A673 (cell line): ENCODE measurements around the gene WNT3. TPM values are rescaled to one million over a fixed set of nuclear protein-coding genes. Genes with fewer than 3 reads are reported as not detected.

Source experiments
- BruUV-seq: library from RNA; stranded (reverse); fragments of 400-500 nt; replicated peaks from 2 replicates; lab custom pipeline; 2021; lab: Mats Ljungman, UMichigan
- CTCF ChIA-PET: fragments of 300-600 bp; sonication (Branson Sonifier 250); formaldehyde crosslinking; loops from one replicate; lab custom pipeline; 2022; ENCODE audit warnings: antibody characterized with exemption; lab: Charles Lee
- POLR2A ChIA-PET: fragments of 300-600 bp; sonication (Branson Sonifier 250); formaldehyde crosslinking; loops from one replicate; lab custom pipeline; 2022; ENCODE audit warnings: antibody characterized with exemption; ENCODE audit not compliant: low non-redundant PET; lab: Charles Lee
- DNase-seq: peaks from one replicate; pipeline ENCODE4 v3.0.0-alpha.2; 2015; ENCODE audit warnings: low spot score
- H3K27ac ChIP-seq: fragments of 200-600 bp; sonication (generic); 2 replicates; pipeline ENCODE4 v1.5.1; 2016; ENCODE audit warnings: mixed run types, low read depth, mild to moderate bottlenecking, mixed read lengths, antibody characterized with exemption, low read length; ENCODE audit not compliant: poor library complexity, severe bottlenecking
- H3K27me3 ChIP-seq: fragments of 200-600 bp; sonication (generic); replicated peaks from 2 replicates; pipeline ENCODE4 v1.6.1; 2017; ENCODE audit warnings: mixed run types, low read depth, mild to moderate bottlenecking, mixed read lengths, antibody characterized with exemption, low read length; ENCODE audit not compliant: insufficient read depth, poor library complexity
- H3K36me3 ChIP-seq: fragments of 200-600 bp; sonication (generic); 2 replicates; pipeline ENCODE4 v1.6.1; 2016; ENCODE audit warnings: mixed run types, mild to moderate bottlenecking, mixed read lengths, antibody characterized with exemption, low read length; ENCODE audit not compliant: insufficient read depth, poor library complexity, severe bottlenecking
- H3K4me1 ChIP-seq: fragments of 200-600 bp; sonication (generic); 2 replicates; pipeline ENCODE4 v1.6.1; 2017; ENCODE audit warnings: mixed run types, mild to moderate bottlenecking, mixed read lengths, antibody characterized with exemption, low read length; ENCODE audit not compliant: insufficient read depth, poor library complexity, severe bottlenecking
- H3K4me3 ChIP-seq: fragments of 200-600 bp; sonication (generic); 2 replicates; pipeline ENCODE4 v1.5.1; 2016; ENCODE audit warnings: low read depth, mixed run types, mild to moderate bottlenecking, mixed read lengths, low read length; ENCODE audit not compliant: poor library complexity, severe bottlenecking
- H3K9me3 ChIP-seq: fragments of 200-600 bp; sonication (generic); 2 replicates; pipeline ENCODE4 v1.6.1; 2016; ENCODE audit warnings: mixed run types, low read depth, mild to moderate bottlenecking, mixed read lengths, antibody characterized with exemption, low read length; ENCODE audit not compliant: poor library complexity, severe bottlenecking
- EZH2 ChIP-seq: fragments of 200-600 bp; sonication (generic); IDR thresholded peaks from 2 replicates; pipeline ENCODE4 v1.6.1; 2017; ENCODE audit warnings: borderline replicate concordance, low read depth, mild to moderate bottlenecking, mixed read lengths, antibody characterized with exemption, low read length; ENCODE audit not compliant: poor library complexity, severe bottlenecking
- intact Hi-C: fragments of 100-400 bp; cut with micrococcal nuclease; formaldehyde crosslinking; loops from one replicate; pipeline ENCODE4 v1.10.0; 2022; ENCODE audit not compliant: unreplicated experiment
- total RNA-seq: library from RNA; stranded (reverse); gene quantifications from 2 replicates; pipeline ENCODE4 v1.2.3, GENCODE V29; 2021
- TF ChIP-seq, protein P1 (sequence below): fragments of 300-800, 200-600 bp; sonication (generic); conservative IDR thresholded peaks from 2 replicates; pipeline ENCODE4 v1.5.1; 2017; ENCODE audit warnings: low read depth, mild to moderate bottlenecking, antibody characterized with exemption, low read length, moderate library complexity, mixed read lengths

The WNT3 gene
- total RNA-seq, 1 experiment from 2014 or later, result 1.3 TPM

DNA sequence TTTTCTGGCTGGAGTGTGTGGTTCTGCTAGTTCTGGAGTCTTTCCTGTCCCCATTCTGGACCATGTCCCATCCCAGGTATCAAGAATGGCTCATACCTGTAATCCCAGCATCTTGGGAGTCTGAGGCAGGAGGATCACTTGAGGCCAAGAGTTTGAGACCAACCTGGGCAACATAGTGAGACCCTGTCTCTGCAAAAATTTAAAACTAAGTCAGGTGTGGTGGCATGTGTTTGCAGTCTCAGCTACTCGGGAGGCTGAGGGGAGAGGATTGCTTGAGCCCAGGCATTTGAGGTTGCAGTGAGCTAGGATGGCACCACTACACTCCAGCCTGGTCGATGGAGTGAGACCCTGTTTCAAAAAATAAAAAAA is 15.3 kb upstream of the WNT3 start:
- BruUV-seq, result no TSS peak
- ChIA-PET POLR2A (interaction anchor here (0.7 kb wide), 1 partner anchor 622 kb away, joined by 4 read pairs; no protein-coding TSS in a partner anchor), CTCF (interaction anchor here (0.8 kb wide), 1 partner anchor 23 kb away, joined by 3 read pairs; no protein-coding TSS in a partner anchor)
- intact Hi-C loops, result loop anchor here (10.0 kb wide), 1 partner anchor 1149 kb away; no protein-coding TSS in a partner anchor
- H3K4me3 ChIP-seq, result no peak overlapping the region
- no peaks in the 10 kb centered on the region for H3K36me3 ChIP-seq
- H3K4me1 ChIP-seq, result no peaks in the 10 kb centered on the region
- no peak overlapping the region for H3K27ac ChIP-seq
- no peaks in the 10 kb centered on the region for H3K27me3 ChIP-seq
- TF ChIP-seq, protein P1, sequence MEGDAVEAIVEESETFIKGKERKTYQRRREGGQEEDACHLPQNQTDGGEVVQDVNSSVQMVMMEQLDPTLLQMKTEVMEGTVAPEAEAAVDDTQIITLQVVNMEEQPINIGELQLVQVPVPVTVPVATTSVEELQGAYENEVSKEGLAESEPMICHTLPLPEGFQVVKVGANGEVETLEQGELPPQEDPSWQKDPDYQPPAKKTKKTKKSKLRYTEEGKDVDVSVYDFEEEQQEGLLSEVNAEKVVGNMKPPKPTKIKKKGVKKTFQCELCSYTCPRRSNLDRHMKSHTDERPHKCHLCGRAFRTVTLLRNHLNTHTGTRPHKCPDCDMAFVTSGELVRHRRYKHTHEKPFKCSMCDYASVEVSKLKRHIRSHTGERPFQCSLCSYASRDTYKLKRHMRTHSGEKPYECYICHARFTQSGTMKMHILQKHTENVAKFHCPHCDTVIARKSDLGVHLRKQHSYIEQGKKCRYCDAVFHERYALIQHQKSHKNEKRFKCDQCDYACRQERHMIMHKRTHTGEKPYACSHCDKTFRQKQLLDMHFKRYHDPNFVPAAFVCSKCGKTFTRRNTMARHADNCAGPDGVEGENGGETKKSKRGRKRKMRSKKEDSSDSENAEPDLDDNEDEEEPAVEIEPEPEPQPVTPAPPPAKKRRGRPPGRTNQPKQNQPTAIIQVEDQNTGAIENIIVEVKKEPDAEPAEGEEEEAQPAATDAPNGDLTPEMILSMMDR, result no peak
- TF ChIP-seq EZH2, result no peak
- no peaks in the 10 kb centered on the region for H3K9me3 ChIP-seq
- DNase-seq, result no peak

DNA sequence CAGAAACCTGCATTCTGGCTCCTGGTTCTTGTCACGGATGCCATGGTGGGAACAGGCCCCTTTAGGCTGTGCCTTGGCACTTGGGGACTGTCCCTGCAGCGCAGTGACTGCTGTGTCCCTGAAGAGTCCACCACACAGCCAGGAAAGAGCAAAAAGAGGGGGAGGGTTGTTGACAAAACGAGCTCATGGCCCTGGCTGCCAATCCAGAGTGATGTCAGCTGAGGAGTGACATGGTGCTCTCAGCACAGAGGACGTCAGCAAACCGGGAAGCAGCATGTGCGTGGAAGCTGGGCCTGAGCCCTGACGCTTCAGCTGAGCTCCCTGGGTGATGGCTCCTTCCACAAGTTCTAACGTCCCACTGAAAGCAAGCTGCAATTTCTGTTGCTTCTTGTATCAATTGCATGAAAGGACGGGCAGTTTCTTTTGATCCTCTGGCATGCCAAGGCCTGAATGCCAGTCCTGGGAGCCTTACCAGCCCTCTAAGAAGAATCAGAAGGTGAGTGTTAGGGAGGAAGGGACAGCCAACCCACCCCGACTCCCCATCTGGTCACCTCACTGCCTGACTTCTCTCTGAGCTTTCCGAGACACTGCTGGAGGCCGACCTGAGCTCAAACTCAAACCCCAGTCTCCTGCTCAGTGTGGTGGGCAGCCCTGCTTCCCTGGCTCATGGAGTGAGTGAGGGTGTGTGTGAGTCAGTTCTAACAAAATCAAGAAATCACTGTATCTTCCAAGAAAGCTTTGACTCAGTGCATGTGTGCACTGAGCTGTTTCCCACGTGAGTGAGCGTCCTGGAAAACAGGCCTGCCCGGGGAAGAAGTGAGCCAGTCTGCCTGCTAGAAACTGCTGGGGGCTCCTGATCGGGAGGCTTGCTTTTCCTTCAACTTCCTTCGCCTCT is 14.7 kb upstream of the WNT3 start:
- intact Hi-C loops, result loop anchor here (10.0 kb wide), 1 partner anchor 1148 kb away; no protein-coding TSS in a partner anchor
- H3K4me3 ChIP-seq, result no peak overlapping the region
- TF ChIP-seq, protein P1, result no peak
- TF ChIP-seq EZH2, result no peak

DNA sequence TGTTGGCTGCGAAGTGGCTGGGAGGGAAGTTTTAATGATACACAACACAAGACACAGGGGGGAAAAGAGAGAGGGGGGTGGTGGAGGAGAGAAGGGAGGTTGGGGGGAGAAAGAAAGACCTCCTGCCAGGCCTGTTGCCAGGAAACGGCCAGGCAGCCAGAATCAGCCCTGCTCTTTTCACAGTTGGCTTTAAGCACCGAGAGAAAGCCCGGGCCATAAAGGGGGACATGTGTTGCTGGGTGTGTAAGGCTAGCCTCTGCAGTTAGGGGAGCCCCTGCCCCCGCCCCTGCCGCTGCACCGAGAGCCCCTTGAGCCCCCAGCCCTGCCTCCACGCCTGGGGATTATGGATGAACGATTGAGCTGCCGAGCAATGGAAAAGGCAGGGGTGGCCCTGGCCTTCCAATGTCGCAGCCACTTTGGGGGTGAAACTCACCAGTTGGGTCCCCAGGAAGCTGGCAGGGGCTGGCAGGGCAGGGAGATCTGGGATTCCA is 13.9 kb upstream of the WNT3 start:
- no TSS peak for BruUV-seq
- CTCF ChIA-PET, result no interaction called here
- H3K4me1 ChIP-seq, result no peaks in the 10 kb centered on the region
- H3K27ac ChIP-seq, result no peak overlapping the region
- H3K9me3 ChIP-seq, result no peaks in the 10 kb centered on the region
- H3K27me3 ChIP-seq, result no peaks in the 10 kb centered on the region
- DNase-seq, result no peak
- POLR2A ChIA-PET, result no interaction called here
- TF ChIP-seq EZH2, result no peak
- H3K4me3 ChIP-seq, result no peak overlapping the region
- intact Hi-C loops, result loop anchor here (10.0 kb wide), 1 partner anchor 1148 kb away; no protein-coding TSS in a partner anchor
- no peaks in the 10 kb centered on the region for H3K36me3 ChIP-seq

More for the DNA sequence above, 14.7 kb upstream of the WNT3 start:
- Histone ChIP-seq H3K4me1 (no peaks in the 10 kb centered on the region), H3K36me3 (no peaks in the 10 kb centered on the region), H3K9me3 (no peaks in the 10 kb centered on the region), H3K27me3 (no peaks in the 10 kb centered on the region), H3K27ac (no peak overlapping the region)
- ChIA-PET POLR2A (interaction anchor here (0.7 kb wide), 1 partner anchor 622 kb away, joined by 4 read pairs; no protein-coding TSS in a partner anchor), CTCF (no interaction called here)
- DNase-seq, result no peak
- no TSS peak for BruUV-seq
